HEK293 (cell line): ENCODE data around the gene NEU1.
A peak's percentile ranks its signal among the peaks of the same experiment; 100 is the strongest.

Source experiments
- CTCF ChIA-PET: fragments of 350-600 bp; formaldehyde crosslinking; extraction: SDS; loops from one replicate; lab custom pipeline; 2021; ENCODE audit warnings: antibody characterized with exemption; lab: Yijun Ruan, JAX
- POLR2A ChIA-PET: fragments of 300-600 bp; formaldehyde crosslinking; extraction: SDS; loops from one replicate; lab custom pipeline; 2020; ENCODE audit warnings: antibody characterized with exemption, inconsistent platforms; lab: Yijun Ruan, JAX
- H3K27ac ChIP-seq: fragments of 200-500 bp; sonication (Bioruptor generic); 2 replicates; pipeline ENCODE4 v1.5.1; 2014; ENCODE audit warnings: low read depth, low read length, control low read depth, inconsistent platforms; ENCODE audit errors: extremely low read depth
- H3K36me3 ChIP-seq, 2 experiments: fragments of 200-500 bp in 1 of 2; sonication (Bioruptor generic) in 1 of 2; 1 replicate in 1 of 2; 2 replicates in 1 of 2; pipeline ENCODE4 v1.5.1; 2014 to 2017; ENCODE audit warnings: inconsistent platforms in 2 of 2, low read length in 2 of 2; ENCODE audit not compliant: control insufficient read depth in 2 of 2, insufficient read depth in 1 of 2
- H3K4me1 ChIP-seq: fragments of 200-500 bp; sonication (Bioruptor generic); 2 replicates; pipeline ENCODE4 v1.5.1; 2014; ENCODE audit warnings: mild to moderate bottlenecking, low read length, inconsistent platforms; ENCODE audit not compliant: control insufficient read depth, insufficient read depth
- H3K4me3 ChIP-seq: 2 replicates; pipeline ENCODE4 v1.5.1; 2011; ENCODE audit warnings: low read depth, mild to moderate bottlenecking, control low read depth, low read length, moderate library complexity
- H3K9me3 ChIP-seq: fragments of 200-500 bp; sonication (Bioruptor generic); 2 replicates; pipeline ENCODE4 v1.5.1; 2014; ENCODE audit warnings: low read depth, low read length, inconsistent platforms; ENCODE audit not compliant: control insufficient read depth, insufficient read depth
- BCL11A ChIP-seq: fragments of 450-650 bp; formaldehyde crosslinking; IDR thresholded peaks from 2 replicates; pipeline ENCODE4 v1.5.1; 2016; ENCODE audit warnings: low read depth, missing biosample characterization, missing genetic modification characterization
- BCL11B ChIP-seq: fragments of 450-650 bp; formaldehyde crosslinking; IDR thresholded peaks from 2 replicates; pipeline ENCODE4 v1.5.1; 2016; ENCODE audit warnings: low read depth, missing biosample characterization, missing genetic modification characterization
- FEZF1 ChIP-seq: fragments of 450-650 bp; formaldehyde crosslinking; IDR thresholded peaks from 2 replicates; pipeline ENCODE4 v1.5.1; 2016; ENCODE audit warnings: missing biosample characterization, missing genetic modification characterization
- GLI4 ChIP-seq: fragments of 450-650 bp; formaldehyde crosslinking; IDR thresholded peaks from 2 replicates; pipeline ENCODE4 v1.5.1; 2016; ENCODE audit warnings: missing biosample characterization, missing genetic modification characterization
- HIC1 ChIP-seq: fragments of 450-650 bp; formaldehyde crosslinking; IDR thresholded peaks from 2 replicates; pipeline ENCODE4 v1.5.1; 2016; ENCODE audit warnings: missing biosample characterization, missing genetic modification characterization
- KLF1 ChIP-seq: fragments of 450-650 bp; formaldehyde crosslinking; IDR thresholded peaks from 2 replicates; pipeline ENCODE4 v1.5.1; 2016; ENCODE audit warnings: missing biosample characterization, missing genetic modification characterization
- KLF9 ChIP-seq: fragments of 450-650 bp; formaldehyde crosslinking; IDR thresholded peaks from 2 replicates; pipeline ENCODE4 v1.5.1; 2016; ENCODE audit warnings: missing biosample characterization, missing genetic modification characterization, low read depth
- PRDM6 ChIP-seq: fragments of 450-650 bp; formaldehyde crosslinking; IDR thresholded peaks from 2 replicates; pipeline ENCODE4 v1.5.1; 2017; ENCODE audit warnings: missing biosample characterization, missing genetic modification characterization
- SALL2 ChIP-seq: fragments of 450-650 bp; formaldehyde crosslinking; IDR thresholded peaks from 2 replicates; pipeline ENCODE4 v1.5.0; 2017; ENCODE audit warnings: missing biosample characterization, mild to moderate bottlenecking, missing genetic modification characterization, borderline replicate concordance
- SCRT2 ChIP-seq: fragments of 450-650 bp; formaldehyde crosslinking; IDR thresholded peaks from 2 replicates; pipeline ENCODE4 v1.5.1; 2016; ENCODE audit warnings: missing biosample characterization, missing genetic modification characterization
- SP7 ChIP-seq: fragments of 450-650 bp; formaldehyde crosslinking; IDR thresholded peaks from 2 replicates; pipeline ENCODE4 v1.5.1; 2016; ENCODE audit warnings: missing biosample characterization, missing genetic modification characterization
- TSHZ1 ChIP-seq: fragments of 450-650 bp; formaldehyde crosslinking; IDR thresholded peaks from 2 replicates; pipeline ENCODE4 v1.5.1; 2016; ENCODE audit warnings: missing biosample characterization, missing genetic modification characterization, borderline replicate concordance
- WT1 ChIP-seq: fragments of 450-650 bp; formaldehyde crosslinking; IDR thresholded peaks from 2 replicates; pipeline ENCODE4 v1.5.1; 2016; ENCODE audit warnings: missing biosample characterization, missing genetic modification characterization
- ZBTB17 ChIP-seq: fragments of 450-650 bp; formaldehyde crosslinking; IDR thresholded peaks from 2 replicates; pipeline ENCODE4 v1.5.1; 2016; ENCODE audit warnings: missing biosample characterization, missing genetic modification characterization
- ZBTB20 ChIP-seq: fragments of 450-650 bp; formaldehyde crosslinking; IDR thresholded peaks from 2 replicates; pipeline ENCODE4 v1.5.1; 2016; ENCODE audit warnings: missing biosample characterization, missing genetic modification characterization
- ZBTB48 ChIP-seq: fragments of 450-650 bp; formaldehyde crosslinking; IDR thresholded peaks from 2 replicates; pipeline ENCODE4 v1.5.1; 2016; ENCODE audit warnings: missing biosample characterization, missing genetic modification characterization
- ZFP37 ChIP-seq: fragments of 450-650 bp; formaldehyde crosslinking; IDR thresholded peaks from 2 replicates; pipeline ENCODE4 v1.5.1; 2016; ENCODE audit warnings: missing biosample characterization, missing genetic modification characterization
- ZNF10 ChIP-seq: fragments of 450-650 bp; formaldehyde crosslinking; IDR thresholded peaks from 2 replicates; pipeline ENCODE4 v1.5.1; 2017; ENCODE audit warnings: missing biosample characterization, missing genetic modification characterization
- ZNF416 ChIP-seq: fragments of 450-650 bp; formaldehyde crosslinking; IDR thresholded peaks from 2 replicates; pipeline ENCODE4 v1.5.1; 2016; ENCODE audit warnings: missing biosample characterization, missing genetic modification characterization
- ZNF768 ChIP-seq: fragments of 450-650 bp; formaldehyde crosslinking; IDR thresholded peaks from 2 replicates; pipeline ENCODE4 v1.5.1; 2018; ENCODE audit warnings: missing biosample characterization, mild to moderate bottlenecking, missing genetic modification characterization
- TF ChIP-seq, protein P1 (sequence below): fragments of 450-650 bp; formaldehyde crosslinking; IDR thresholded peaks from 2 replicates; pipeline ENCODE4 v1.5.1; 2016; ENCODE audit warnings: missing biosample characterization, missing genetic modification characterization
- TF ChIP-seq, protein P2 (sequence below): fragments of 450-650 bp; formaldehyde crosslinking; IDR thresholded peaks from 2 replicates; pipeline ENCODE4 v1.5.1; 2016; ENCODE audit warnings: missing biosample characterization, missing genetic modification characterization
- TF ChIP-seq, protein P3 (sequence below): fragments of 450-650 bp; formaldehyde crosslinking; IDR thresholded peaks from 2 replicates; pipeline ENCODE4 v1.5.1; 2016; ENCODE audit warnings: missing biosample characterization, missing genetic modification characterization

NEU1 gene

DNA sequence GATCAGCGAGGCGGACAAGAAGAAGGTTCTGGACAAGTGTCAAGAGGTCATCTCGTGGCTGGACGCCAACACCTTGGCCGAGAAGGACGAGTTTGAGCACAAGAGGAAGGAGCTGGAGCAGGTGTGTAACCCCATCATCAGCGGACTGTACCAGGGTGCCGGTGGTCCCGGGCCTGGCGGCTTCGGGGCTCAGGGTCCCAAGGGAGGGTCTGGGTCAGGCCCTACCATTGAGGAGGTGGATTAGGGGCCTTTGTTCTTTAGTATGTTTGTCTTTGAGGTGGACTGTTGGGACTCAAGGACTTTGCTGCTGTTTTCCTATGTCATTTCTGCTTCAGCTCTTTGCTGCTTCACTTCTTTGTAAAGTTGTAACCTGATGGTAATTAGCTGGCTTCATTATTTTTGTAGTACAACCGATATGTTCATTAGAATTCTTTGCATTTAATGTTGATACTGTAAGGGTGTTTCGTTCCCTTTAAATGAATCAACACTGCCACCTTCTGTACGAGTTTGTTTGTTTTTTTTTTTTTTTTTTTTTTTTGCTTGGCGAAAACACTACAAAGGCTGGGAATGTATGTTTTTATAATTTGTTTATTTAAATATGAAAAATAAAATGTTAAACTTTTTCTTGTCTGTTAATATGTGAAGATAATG, 32.9 kb downstream of the NEU1 start:
- H3K36me3 ChIP-seq: peaks cover 0 to 24% of the 10 kb centered on the region in 2 experiments; a peak in 2 of 3 replicates
- POLR2A ChIA-PET: interaction anchor here (0.6 to 8.1 kb wide), 31 partner anchors 8 to 1052 kb away, joined by 3 to 93 read pairs (median 6); partner anchors contain the start of genes BAG6, CLIC1, DDX39B and GPANK1
- no peaks in the 10 kb centered on the region for H3K9me3 ChIP-seq
- peak overlapping the region; percentile 64 for H3K4me3 ChIP-seq
- no peaks in the 10 kb centered on the region for H3K4me1 ChIP-seq
- CTCF ChIA-PET: interaction anchor here (0.6 to 4.4 kb wide), 23 partner anchors 15 to 416 kb away, joined by 3 to 18 read pairs (median 4); partner anchors contain the start of genes CLIC1, LSM2, LY6G5C and VARS1
- peak overlapping the region; percentile 72 for H3K27ac ChIP-seq
- no peak for TF ChIP-seq SALL2
- peak; percentile 68; the same call in 1 of the 2 replicates for TF ChIP-seq SP7
- TF ChIP-seq HIC1 (tag by site-specific recombination): peak; percentile 33; the same call in 1 of the 2 replicates
- TF ChIP-seq GLI4 (tag by site-specific recombination): no peak
- TF ChIP-seq, protein P1, sequence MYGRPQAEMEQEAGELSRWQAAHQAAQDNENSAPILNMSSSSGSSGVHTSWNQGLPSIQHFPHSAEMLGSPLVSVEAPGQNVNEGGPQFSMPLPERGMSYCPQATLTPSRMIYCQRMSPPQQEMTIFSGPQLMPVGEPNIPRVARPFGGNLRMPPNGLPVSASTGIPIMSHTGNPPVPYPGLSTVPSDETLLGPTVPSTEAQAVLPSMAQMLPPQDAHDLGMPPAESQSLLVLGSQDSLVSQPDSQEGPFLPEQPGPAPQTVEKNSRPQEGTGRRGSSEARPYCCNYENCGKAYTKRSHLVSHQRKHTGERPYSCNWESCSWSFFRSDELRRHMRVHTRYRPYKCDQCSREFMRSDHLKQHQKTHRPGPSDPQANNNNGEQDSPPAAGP (tag by site-specific recombination): peak; percentile 23; the same call in 1 of the 2 replicates
- no peak for TF ChIP-seq ZNF416 (tag by site-specific recombination)
- peak; percentile 67; the same call in 1 of the 2 replicates for TF ChIP-seq WT1
- TF ChIP-seq, protein P2, sequence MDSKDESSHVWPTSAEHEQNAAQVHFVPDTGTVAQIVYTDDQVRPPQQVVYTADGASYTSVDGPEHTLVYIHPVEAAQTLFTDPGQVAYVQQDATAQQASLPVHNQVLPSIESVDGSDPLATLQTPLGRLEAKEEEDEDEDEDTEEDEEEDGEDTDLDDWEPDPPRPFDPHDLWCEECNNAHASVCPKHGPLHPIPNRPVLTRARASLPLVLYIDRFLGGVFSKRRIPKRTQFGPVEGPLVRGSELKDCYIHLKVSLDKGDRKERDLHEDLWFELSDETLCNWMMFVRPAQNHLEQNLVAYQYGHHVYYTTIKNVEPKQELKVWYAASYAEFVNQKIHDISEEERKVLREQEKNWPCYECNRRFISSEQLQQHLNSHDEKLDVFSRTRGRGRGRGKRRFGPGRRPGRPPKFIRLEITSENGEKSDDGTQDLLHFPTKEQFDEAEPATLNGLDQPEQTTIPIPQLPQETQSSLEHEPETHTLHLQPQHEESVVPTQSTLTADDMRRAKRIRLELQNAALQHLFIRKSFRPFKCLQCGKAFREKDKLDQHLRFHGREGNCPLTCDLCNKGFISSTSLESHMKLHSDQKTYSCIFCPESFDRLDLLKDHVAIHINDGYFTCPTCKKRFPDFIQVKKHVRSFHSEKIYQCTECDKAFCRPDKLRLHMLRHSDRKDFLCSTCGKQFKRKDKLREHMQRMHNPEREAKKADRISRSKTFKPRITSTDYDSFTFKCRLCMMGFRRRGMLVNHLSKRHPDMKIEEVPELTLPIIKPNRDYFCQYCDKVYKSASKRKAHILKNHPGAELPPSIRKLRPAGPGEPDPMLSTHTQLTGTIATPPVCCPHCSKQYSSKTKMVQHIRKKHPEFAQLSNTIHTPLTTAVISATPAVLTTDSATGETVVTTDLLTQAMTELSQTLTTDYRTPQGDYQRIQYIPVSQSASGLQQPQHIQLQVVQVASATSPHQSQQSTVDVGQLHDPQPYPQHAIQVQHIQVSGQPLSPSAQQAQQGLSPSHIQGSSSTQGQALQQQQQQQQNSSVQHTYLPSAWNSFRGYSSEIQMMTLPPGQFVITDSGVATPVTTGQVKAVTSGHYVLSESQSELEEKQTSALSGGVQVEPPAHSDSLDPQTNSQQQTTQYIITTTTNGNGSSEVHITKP (tag by site-specific recombination): peak; percentile 97
- TF ChIP-seq ZFP37 (tag by site-specific recombination): peak; percentile 42; the same call in 1 of the 2 replicates
- peak; percentile 41; the same call in 1 of the 2 replicates for TF ChIP-seq PRDM6 (tag by site-specific recombination)
- peak; percentile 15; the same call in 1 of the 2 replicates for TF ChIP-seq FEZF1 (tag by site-specific recombination)
- TF ChIP-seq BCL11B: peak; percentile 94
- TF ChIP-seq KLF9 (tag by site-specific recombination): 0 out of 2 replicates have a peak, but pooled peaks have one; percentile 13
- no peak for TF ChIP-seq SCRT2
- no peak for TF ChIP-seq KLF1 (tag by site-specific recombination)
- 0 out of 2 replicates have a peak, but pooled peaks have one; percentile 51 for TF ChIP-seq BCL11A (tag by site-specific recombination)
- no peak for TF ChIP-seq TSHZ1
- TF ChIP-seq ZBTB48 (tag by site-specific recombination): peak; percentile 85
- no peak for TF ChIP-seq ZNF768 (tag by site-specific recombination)
- peak; percentile 31; the same call in 1 of the 2 replicates for TF ChIP-seq ZBTB20 (tag by site-specific recombination)
- TF ChIP-seq ZNF10: no peak
- TF ChIP-seq, protein P3, sequence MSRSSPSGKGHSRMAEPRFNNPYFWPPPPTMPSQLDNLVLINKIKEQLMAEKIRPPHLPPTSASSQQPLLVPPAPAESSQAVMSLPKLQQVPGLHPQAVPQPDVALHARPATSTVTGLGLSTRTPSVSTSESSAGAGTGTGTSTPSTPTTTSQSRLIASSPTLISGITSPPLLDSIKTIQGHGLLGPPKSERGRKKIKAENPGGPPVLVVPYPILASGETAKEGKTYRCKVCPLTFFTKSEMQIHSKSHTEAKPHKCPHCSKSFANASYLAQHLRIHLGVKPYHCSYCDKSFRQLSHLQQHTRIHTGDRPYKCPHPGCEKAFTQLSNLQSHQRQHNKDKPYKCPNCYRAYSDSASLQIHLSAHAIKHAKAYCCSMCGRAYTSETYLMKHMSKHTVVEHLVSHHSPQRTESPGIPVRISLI (tag by site-specific recombination): peak; percentile 69
- peak; percentile 41 for TF ChIP-seq ZBTB17 (tag by site-specific recombination)
